Thyroid gland (tissue), 4 donors: ENCODE data around the gene ACTC1. TPM values are rescaled to one million over a fixed set of nuclear protein-coding genes. Genes with fewer than 3 reads are reported as not detected.

Source experiments
- DNase-seq, 2 donors: peaks; one replicate each; pipeline ENCODE4 v3.0.0-alpha.2; 2019
- H3K27ac ChIP-seq, 3 donors: fragments of 200-600 bp; sonication (generic); 1 replicate in 2 of 3; 2 replicates in 1 of 3; pipeline ENCODE4 v1.5.1; 2016 to 2019; ENCODE audit warnings: mild to moderate bottlenecking in 1 of 3, moderate library complexity in 1 of 3
- H3K27me3 ChIP-seq: fragments of 200-600 bp; sonication (generic); one replicate; pipeline ENCODE4 v1.5.1; 2019
- H3K36me3 ChIP-seq, 2 donors: fragments of 200-600 bp; sonication (generic); one replicate each; pipeline ENCODE4 v1.5.1; 2016 to 2019
- H3K4me1 ChIP-seq, 2 donors: fragments of 200-600 bp; sonication (generic); one replicate each; pipeline ENCODE4 v1.5.1; 2017 to 2019
- H3K4me3 ChIP-seq, 3 donors: fragments of 200-600 bp; sonication (generic); replicated peaks in 1 of 3; 1 replicate in 2 of 3; 2 replicates in 1 of 3; pipeline ENCODE4 v1.5.1; 2016; ENCODE audit warnings: mild to moderate bottlenecking in 1 of 3
- H3K9me3 ChIP-seq: fragments of 200-600 bp; sonication (generic); one replicate; pipeline ENCODE4 v1.5.1; 2017
- POLR2A ChIP-seq, 2 donors: fragments of 450-650 bp; IDR thresholded peaks; one replicate each; pipeline ENCODE4 v1.6.1; 2017; ENCODE audit warnings: antibody characterized with exemption in 2 of 2, mild to moderate bottlenecking in 2 of 2, moderate library complexity in 1 of 2
- WGBS, 2 donors: methylation state at CpG; one replicate each; pipeline ENCODE4 v1.1.5; 2017; 5-methylcytosine and 5-hydroxymethylcytosine counted together
- intact Hi-C: fragments of 100-400 bp; cut with DNase I; formaldehyde crosslinking; loops from one replicate; pipeline ENCODE4 v1.15.1; 2023
- total RNA-seq, 4 donors: library from RNA; depleted of rRNA; stranded (reverse); fragments of >200 nt; gene quantifications; one replicate each; pipeline ENCODE4 v1.2.3, GENCODE V29; 2016
- TF ChIP-seq, protein P1 (sequence below), 6 experiments: fragments of 200-600 bp in 3 of 6; fragments of 450-650 bp in 3 of 6; sonication (generic) in 3 of 6; IDR thresholded peaks; one replicate each; pipeline ENCODE4 v1.5.1; 2016 to 2019; ENCODE audit warnings: antibody characterized with exemption in 6 of 6, mild to moderate bottlenecking in 2 of 6, inconsistent platforms in 1 of 6, moderate library complexity in 1 of 6

ACTC1 gene
- total RNA-seq, 4 donors from 2014 or later = 0.11 to 1.2 (median 1.1) TPM

DNA sequence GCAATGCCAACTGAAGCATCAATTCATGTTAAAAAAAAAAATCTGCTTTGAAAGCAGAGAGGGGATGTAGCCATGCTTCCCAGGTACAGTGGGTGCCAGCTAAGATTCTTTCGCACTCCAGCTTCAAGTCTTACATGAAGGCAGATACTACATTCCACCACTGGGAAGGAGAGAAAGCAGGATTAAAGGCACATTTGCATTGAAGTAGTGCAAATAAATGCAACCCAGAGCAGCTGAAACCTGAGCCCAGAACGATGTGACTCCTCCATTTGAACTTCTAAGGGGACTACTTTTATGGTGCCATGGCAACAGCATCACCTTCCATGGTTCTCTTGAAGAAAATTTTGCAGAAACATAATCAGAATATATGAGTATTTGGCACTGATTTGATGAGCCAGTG, 21.4 kb downstream of the ACTC1 start:
- no peaks in the 10 kb centered on the region for H3K27me3 ChIP-seq
- WGBS, 2 donors = 19 to 28% methylated on average over 2 of the region's 2 CpGs
- TF ChIP-seq, protein P1, sequence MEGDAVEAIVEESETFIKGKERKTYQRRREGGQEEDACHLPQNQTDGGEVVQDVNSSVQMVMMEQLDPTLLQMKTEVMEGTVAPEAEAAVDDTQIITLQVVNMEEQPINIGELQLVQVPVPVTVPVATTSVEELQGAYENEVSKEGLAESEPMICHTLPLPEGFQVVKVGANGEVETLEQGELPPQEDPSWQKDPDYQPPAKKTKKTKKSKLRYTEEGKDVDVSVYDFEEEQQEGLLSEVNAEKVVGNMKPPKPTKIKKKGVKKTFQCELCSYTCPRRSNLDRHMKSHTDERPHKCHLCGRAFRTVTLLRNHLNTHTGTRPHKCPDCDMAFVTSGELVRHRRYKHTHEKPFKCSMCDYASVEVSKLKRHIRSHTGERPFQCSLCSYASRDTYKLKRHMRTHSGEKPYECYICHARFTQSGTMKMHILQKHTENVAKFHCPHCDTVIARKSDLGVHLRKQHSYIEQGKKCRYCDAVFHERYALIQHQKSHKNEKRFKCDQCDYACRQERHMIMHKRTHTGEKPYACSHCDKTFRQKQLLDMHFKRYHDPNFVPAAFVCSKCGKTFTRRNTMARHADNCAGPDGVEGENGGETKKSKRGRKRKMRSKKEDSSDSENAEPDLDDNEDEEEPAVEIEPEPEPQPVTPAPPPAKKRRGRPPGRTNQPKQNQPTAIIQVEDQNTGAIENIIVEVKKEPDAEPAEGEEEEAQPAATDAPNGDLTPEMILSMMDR (IDR thresholded peaks at IDR 0.05) = no peak
- intact Hi-C loops = no loop called here
- DNase-seq = no peak
- no peaks in the 10 kb centered on the region for H3K36me3 ChIP-seq
- no peaks in the 10 kb centered on the region for H3K9me3 ChIP-seq
- H3K27ac ChIP-seq = no peak overlapping the region
- H3K4me1 ChIP-seq = no peaks in the 10 kb centered on the region
- H3K4me3 ChIP-seq = no peak overlapping the region

DNA sequence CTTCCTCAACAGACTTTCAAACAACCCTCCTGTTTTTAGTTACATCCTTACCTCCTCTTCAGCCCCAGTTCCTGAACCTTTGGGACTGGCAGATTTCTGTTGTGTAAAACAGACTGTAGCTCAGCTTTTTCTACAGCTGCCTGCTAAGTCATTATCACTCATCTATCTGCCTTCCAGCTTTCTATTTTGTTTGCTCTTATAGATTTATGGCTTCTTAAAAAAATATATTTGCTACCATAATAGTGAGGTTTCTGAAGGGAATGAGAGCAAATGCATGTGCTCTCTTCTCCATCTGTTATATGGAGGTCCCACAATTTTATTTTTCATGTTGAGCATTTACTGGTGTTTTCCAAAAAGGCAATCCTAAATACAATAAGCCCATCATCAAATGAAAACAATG, 22.3 kb downstream of the ACTC1 start:
- Histone ChIP-seq H3K4me1 (no peaks in the 10 kb centered on the region), H3K27me3 (no peaks in the 10 kb centered on the region), H3K4me3 (no peak overlapping the region), H3K27ac (no peak overlapping the region), H3K9me3 (no peaks in the 10 kb centered on the region), H3K36me3 (no peaks in the 10 kb centered on the region)
- TF ChIP-seq, protein P1 (IDR thresholded peaks at IDR 0.05) = no peak
- TF ChIP-seq POLR2A (IDR thresholded peaks at IDR 0.05) = no peak
- intact Hi-C loops = no loop called here
- no peak for DNase-seq

DNA sequence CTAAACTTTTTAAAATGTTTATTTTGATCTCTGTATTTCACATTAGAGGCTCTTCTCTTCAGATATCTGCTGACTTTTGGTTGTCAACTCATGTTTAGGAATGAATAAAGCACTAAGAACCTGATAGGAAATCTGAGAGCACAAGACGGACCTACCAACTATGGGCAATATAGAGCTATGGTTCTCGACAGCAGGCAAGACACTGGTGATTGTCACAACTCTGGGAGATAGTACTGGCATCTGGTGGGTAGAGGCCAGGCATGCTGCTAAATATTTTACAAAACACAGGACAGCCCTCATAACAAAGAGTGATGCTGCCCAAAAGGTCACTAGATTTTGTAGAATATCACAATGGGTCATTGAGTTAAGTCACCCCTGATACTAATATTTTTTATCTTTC, 23.0 kb downstream of the ACTC1 start:
- Histone ChIP-seq H3K9me3 (no peaks in the 10 kb centered on the region), H3K36me3 (no peaks in the 10 kb centered on the region), H3K27me3 (no peaks in the 10 kb centered on the region), H3K4me1 (no peaks in the 10 kb centered on the region), H3K27ac (no peak overlapping the region), H3K4me3 (no peak overlapping the region)
- DNase-seq = no peak
- WGBS, 2 donors = 84 to 92% methylated on average over 2 of the region's 2 CpGs
- intact Hi-C loops = no loop called here
- no peak for TF ChIP-seq POLR2A (IDR thresholded peaks at IDR 0.05)
- TF ChIP-seq, protein P1 (IDR thresholded peaks at IDR 0.05) = no peak

DNA sequence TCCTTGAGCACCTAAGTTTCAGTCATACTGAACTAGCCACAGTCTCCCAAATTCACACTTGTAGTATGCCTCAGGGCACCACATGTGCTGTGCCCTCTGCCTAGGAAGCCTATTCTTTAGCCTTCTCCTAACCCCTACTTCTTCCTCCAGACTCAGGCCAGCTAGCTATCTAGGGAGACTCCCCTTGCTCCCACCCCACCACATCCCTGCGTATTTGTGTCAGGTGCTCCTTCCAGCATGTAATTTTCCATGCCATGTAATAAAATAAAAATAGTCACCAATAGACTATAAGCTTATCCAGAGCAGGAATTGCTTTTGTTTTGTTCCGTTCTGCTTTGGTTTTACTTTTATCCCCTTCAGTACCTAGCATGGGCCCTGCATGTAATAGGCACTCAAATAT, 25.6 kb downstream of the ACTC1 start:
- Histone ChIP-seq H3K9me3 (no peaks in the 10 kb centered on the region), H3K36me3 (no peaks in the 10 kb centered on the region), H3K4me3 (no peak overlapping the region), H3K4me1 (no peaks in the 10 kb centered on the region), H3K27me3 (no peaks in the 10 kb centered on the region), H3K27ac (no peak overlapping the region)
- intact Hi-C loops = no loop called here
- no peak for DNase-seq
- TF ChIP-seq, protein P1 (IDR thresholded peaks at IDR 0.05) = no peak
- no peak for TF ChIP-seq POLR2A (IDR thresholded peaks at IDR 0.05)
- 88 to 94% methylated on average over 2 of the region's 2 CpGs for WGBS, 2 donors

DNA sequence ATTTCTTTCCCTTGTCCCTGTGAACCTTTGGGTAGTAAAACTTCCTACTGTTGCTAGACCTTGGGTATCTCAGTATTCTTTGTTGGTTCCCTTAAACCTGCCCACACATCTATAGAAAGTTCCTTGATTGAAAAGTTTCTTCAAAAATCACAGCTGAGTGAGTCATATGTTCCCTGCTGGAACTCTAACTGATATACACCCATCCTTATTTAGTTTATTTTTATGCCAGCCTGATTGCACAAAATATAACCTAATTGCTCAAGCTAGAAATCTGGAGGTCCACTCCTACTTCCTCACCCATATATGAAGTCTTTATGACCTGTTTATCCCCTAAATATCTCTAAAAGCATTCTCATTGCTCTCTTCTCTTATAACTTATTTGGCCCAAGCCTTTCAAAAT, 26.8 kb downstream of the ACTC1 start:
- Histone ChIP-seq H3K4me3 (no peak overlapping the region), H3K4me1 (no peaks in the 10 kb centered on the region), H3K9me3 (no peaks in the 10 kb centered on the region), H3K27ac (no peak overlapping the region), H3K36me3 (no peaks in the 10 kb centered on the region), H3K27me3 (no peaks in the 10 kb centered on the region)
- TF ChIP-seq POLR2A (IDR thresholded peaks at IDR 0.05) = no peak
- TF ChIP-seq, protein P1 (IDR thresholded peaks at IDR 0.05) = no peak
- no peak for DNase-seq
- intact Hi-C loops = no loop called here
